WERI-Rb-1 (cell line): ENCODE results near the gene GOLIM4.

ENCODE experiments used
- DNase-seq: peaks from one replicate; pipeline ENCODE4 v3.0.0-alpha.2; 2020
- H3K27ac ChIP-seq: fragments of 250-450 bp; sonication (Bioruptor Pico); 2 replicates; pipeline ENCODE4 v1.5.1; 2020; ENCODE audit warnings: mild to moderate bottlenecking, moderate library complexity
- H3K27me3 ChIP-seq: fragments of 250-450 bp; sonication (Bioruptor Pico); 2 replicates; pipeline ENCODE4 v1.5.1; 2021; ENCODE audit warnings: mild to moderate bottlenecking, low read depth, moderate library complexity; ENCODE audit not compliant: insufficient read depth, severe bottlenecking
- H3K36me3 ChIP-seq: fragments of 250-450 bp; sonication (Bioruptor Pico); 2 replicates; pipeline ENCODE4 v1.5.1; 2020; ENCODE audit warnings: mild to moderate bottlenecking, moderate library complexity
- H3K4me3 ChIP-seq: 2 replicates; pipeline ENCODE4 v1.5.1; 2011; ENCODE audit warnings: low read depth, mild to moderate bottlenecking, control low read depth, low read length
- H3K9me3 ChIP-seq: fragments of 250-450 bp; sonication (Bioruptor Pico); 2 replicates; pipeline ENCODE4 v1.5.1; 2021; ENCODE audit warnings: mild to moderate bottlenecking, moderate library complexity; ENCODE audit not compliant: severe bottlenecking
- CTCF ChIP-seq: IDR thresholded peaks from 2 replicates; pipeline ENCODE4 v1.5.1; 2011; ENCODE audit warnings: low read depth, mild to moderate bottlenecking, control low read depth, inconsistent platforms, low read length

The GOLIM4 gene

GRCh38 chr3:168102735-168103410 is 7.1 kb upstream of the GOLIM4 start:
- no peak for DNase-seq
- Histone ChIP-seq H3K27me3 (no peaks in the 10 kb centered on the region), H3K4me3 (no peak overlapping the region), H3K9me3 (no peaks in the 10 kb centered on the region), H3K27ac (no peak overlapping the region), H3K36me3 (no peaks in the 10 kb centered on the region)
- TF ChIP-seq CTCF, result no peak

- no peaks in the 10 kb centered on the region for H3K27me3 ChIP-seq
- no peaks in the 10 kb centered on the region for H3K9me3 ChIP-seq
- no peak overlapping the region for H3K27ac ChIP-seq
- TF ChIP-seq CTCF, result no peak
- no peaks in the 10 kb centered on the region for H3K36me3 ChIP-seq
- DNase-seq, result no peak
- no peak overlapping the region for H3K4me3 ChIP-seq
Observed at GRCh38 chr3:168100777-168101492, 5.2 kb upstream of the GOLIM4 start.

- no peak overlapping the region for H3K27ac ChIP-seq
- no peaks in the 10 kb centered on the region for H3K9me3 ChIP-seq
- no peak for TF ChIP-seq CTCF
- no peaks in the 10 kb centered on the region for H3K27me3 ChIP-seq
- DNase-seq, result no peak
- no peaks in the 10 kb centered on the region; the same call in 1 of the 2 replicates for H3K36me3 ChIP-seq
- H3K4me3 ChIP-seq, result no peak overlapping the region
Observed at GRCh38 chr3:168097381-168097780, 1.7 kb upstream of the GOLIM4 start.

GRCh38 chr3:168096210-168096652 is 507 bp upstream of the GOLIM4 start:
- Histone ChIP-seq H3K36me3 (no peaks in the 10 kb centered on the region; the same call in 1 of the 2 replicates), H3K9me3 (no peaks in the 10 kb centered on the region), H3K27me3 (no peaks in the 10 kb centered on the region), H3K27ac (peak overlapping the region; percentile 92), H3K4me3 (peak overlapping the region; percentile 84)
- TF ChIP-seq CTCF, result no peak
- peak; percentile 85 for DNase-seq

GRCh38 chr3:168094877-168095610 is 680 bp downstream of the GOLIM4 start:
- Histone ChIP-seq H3K36me3 (no peaks in the 10 kb centered on the region; the same call in 1 of the 2 replicates), H3K27ac (peak overlapping the region; percentile 92), H3K9me3 (no peaks in the 10 kb centered on the region), H3K27me3 (no peaks in the 10 kb centered on the region), H3K4me3 (peak overlapping the region; percentile 84)
- peak; percentile 57 for DNase-seq
- no peak for TF ChIP-seq CTCF
